Natural killer cell treated with Interleukin-12 subunit alpha and Interleukin-12 subunit beta and Interleukin-15 and Interleukin-18, amount 100 ng/mL, for 72 hours (primary cell): ENCODE results near the gene ENAH. TPM values are rescaled to one million over a fixed set of nuclear protein-coding genes. Genes with fewer than 3 reads are reported as not detected.
A peak's percentile ranks its signal among the peaks of the same experiment; 100 is the strongest.
"Not testable (repeated sequence)": the region's sequence is repeated elsewhere in the genome, so short reads cannot be mapped to it uniquely, and the experiment has no call there.

ENCODE experiments used
- ATAC-seq, 2 donors: fragments of 150-1000 bp; cut with Tn5 transposase in 1 of 2; sonication (Bioruptor Pico), chemical (Tn5 transposase) in 1 of 2; 2 replicates each; pipeline ENCODE4 v1.10.0; 2021
- DNase-seq: peaks from one replicate; pipeline ENCODE4 v3.0.0; 2022; ENCODE audit warnings: low spot score
- H3K27ac Mint-ChIP-seq, 2 donors: 1 replicate in 1 of 2; 2 replicates in 1 of 2; pipeline ENCODE4 v1.8.0; 2022; ENCODE audit warnings: mixed read lengths in 2 of 2, mild to moderate bottlenecking in 1 of 2, moderate library complexity in 1 of 2
- H3K27me3 Mint-ChIP-seq, 2 donors: 1 replicate in 1 of 2; 2 replicates in 1 of 2; pipeline ENCODE4 v1.8.0; 2022; ENCODE audit warnings: mixed read lengths in 2 of 2
- H3K36me3 Mint-ChIP-seq: one replicate; pipeline ENCODE4 v1.8.0; 2022; ENCODE audit warnings: mixed read lengths
- H3K4me1 Mint-ChIP-seq, 2 donors: 1 replicate in 1 of 2; 2 replicates in 1 of 2; pipeline ENCODE4 v1.8.0; 2022; ENCODE audit warnings: low read depth in 2 of 2, mixed read lengths in 2 of 2, mild to moderate bottlenecking in 1 of 2
- H3K4me3 Mint-ChIP-seq: one replicate; pipeline ENCODE4 v1.8.0; 2022; ENCODE audit warnings: mixed read lengths
- H3K9me3 Mint-ChIP-seq: 2 replicates; pipeline ENCODE4 v1.8.0; 2022; ENCODE audit warnings: mixed read lengths
- total RNA-seq, 2 donors: library from RNA; stranded (reverse); gene quantifications; one replicate each; pipeline ENCODE4 v1.2.3, GENCODE V29; 2022

The ENAH gene
- total RNA-seq, 2 donors from 2014 or later: 0.52 TPM; not detected in 1

DNA sequence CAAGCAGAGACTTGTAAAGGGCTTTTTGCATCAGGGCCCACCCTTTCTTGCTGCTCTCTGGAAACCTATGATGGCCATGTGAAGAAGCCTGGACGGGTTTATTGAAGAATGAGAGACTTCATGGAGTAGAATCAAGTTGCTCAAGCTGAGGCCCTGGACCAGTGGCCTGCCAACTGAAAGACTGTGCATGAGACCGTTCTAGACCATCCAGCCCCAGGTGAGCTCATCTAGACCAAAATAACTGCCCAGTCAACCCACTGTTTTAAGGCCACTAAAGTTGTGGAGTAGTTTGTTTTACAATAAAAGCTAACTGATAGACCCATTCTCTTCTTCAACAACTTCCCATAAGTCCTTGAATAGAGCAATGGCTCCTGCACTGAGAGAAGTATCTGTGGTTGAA, 11.8 kb upstream of the ENAH start:
- ATAC-seq: no peak
- H3K27me3 Mint-ChIP-seq: peaks cover 4 to 13% of the 10 kb centered on the region in 2 donors

DNA sequence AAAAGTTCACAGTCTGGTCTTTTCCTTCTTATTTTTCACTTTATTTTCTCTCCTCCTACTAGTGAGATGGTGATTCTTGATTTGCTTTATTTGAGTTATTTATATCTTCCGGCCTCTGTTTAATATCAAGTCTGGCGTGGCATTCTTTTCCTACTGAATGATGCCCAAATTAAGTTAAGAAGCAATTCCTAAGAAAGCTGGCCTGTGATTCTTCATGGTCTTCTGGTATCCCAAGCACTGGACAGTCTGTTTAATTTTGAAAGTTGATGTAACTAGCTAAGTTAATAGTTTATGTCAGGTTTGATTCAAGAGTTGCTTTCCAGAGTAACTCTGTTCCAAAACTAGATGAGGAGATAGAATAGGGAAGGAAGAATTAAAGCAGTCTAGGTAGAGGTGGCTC, 9.2 kb upstream of the ENAH start:
- Mint-ChIP-seq H3K4me3 (no peak overlapping the region), H3K27ac (no peak overlapping the region), H3K9me3 (no peaks in the 10 kb centered on the region), H3K4me1 (no peaks in the 10 kb centered on the region), H3K27me3 (peaks cover 6 to 13% of the 10 kb centered on the region in 2 donors), H3K36me3 (no peaks in the 10 kb centered on the region)
- no peak for DNase-seq
- ATAC-seq: no peak

More for the DNA sequence above, 11.8 kb upstream of the ENAH start:
- H3K36me3 Mint-ChIP-seq: no peaks in the 10 kb centered on the region
- no peaks in the 10 kb centered on the region for H3K4me1 Mint-ChIP-seq
- H3K27ac Mint-ChIP-seq: no peak overlapping the region
- H3K9me3 Mint-ChIP-seq: no peaks in the 10 kb centered on the region
- no peak overlapping the region for H3K4me3 Mint-ChIP-seq
- no peak for DNase-seq

DNA sequence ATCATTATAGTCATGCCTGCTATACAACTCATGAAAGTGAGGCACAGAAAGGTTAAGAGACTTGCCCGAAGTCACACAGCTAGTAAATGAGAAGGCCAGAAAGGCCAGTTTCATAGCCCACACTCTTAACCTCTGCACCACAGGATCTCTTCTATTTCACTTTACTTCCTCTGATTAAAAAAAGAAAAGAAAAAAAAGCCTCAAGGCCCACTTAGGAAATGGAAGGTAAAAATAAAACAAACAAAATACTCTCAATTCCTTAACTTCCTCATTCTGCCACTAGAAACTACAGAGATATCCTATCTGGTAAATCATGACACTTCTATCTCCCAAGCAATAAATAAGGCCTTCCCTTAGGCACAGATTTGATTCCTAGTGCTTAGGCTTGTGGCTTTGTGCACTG, 7.6 kb upstream of the ENAH start:
- DNase-seq: no peak
- no peak overlapping the region for H3K4me3 Mint-ChIP-seq
- H3K27me3 Mint-ChIP-seq: peaks cover 3 to 6% of the 10 kb centered on the region in 2 donors
- ATAC-seq: no peak
- no peaks in the 10 kb centered on the region for H3K36me3 Mint-ChIP-seq
- no peak overlapping the region for H3K27ac Mint-ChIP-seq
- no peaks in the 10 kb centered on the region for H3K9me3 Mint-ChIP-seq
- no peaks in the 10 kb centered on the region for H3K4me1 Mint-ChIP-seq

DNA sequence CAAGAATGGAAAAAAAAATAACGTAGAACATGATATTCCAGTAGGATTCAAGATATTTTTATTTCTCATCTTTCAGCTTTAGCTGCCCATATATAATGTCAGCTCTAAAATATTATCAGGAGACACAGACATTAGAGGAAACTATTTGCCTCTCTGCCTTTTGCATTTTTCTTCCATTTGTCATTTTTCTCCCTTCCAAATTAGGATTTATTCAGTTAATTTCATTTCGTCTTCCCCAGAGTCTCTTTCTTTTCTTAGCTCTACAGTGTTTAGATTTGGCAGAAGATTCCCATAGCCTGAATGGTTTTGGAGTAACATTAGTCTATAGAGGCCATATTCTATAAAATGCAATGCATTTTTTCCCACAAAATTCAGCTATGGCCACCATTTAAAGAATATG, 5.1 kb upstream of the ENAH start:
- Mint-ChIP-seq H3K27ac (no peak overlapping the region), H3K36me3 (no peaks in the 10 kb centered on the region), H3K27me3 (peaks cover 6 to 9% of the 10 kb centered on the region in 2 donors), H3K9me3 (no peaks in the 10 kb centered on the region), H3K4me3 (no peak overlapping the region), H3K4me1 (peaks cover 3 to 5% of the 10 kb centered on the region in 2 donors)
- no peak for ATAC-seq
- DNase-seq: no peak

DNA sequence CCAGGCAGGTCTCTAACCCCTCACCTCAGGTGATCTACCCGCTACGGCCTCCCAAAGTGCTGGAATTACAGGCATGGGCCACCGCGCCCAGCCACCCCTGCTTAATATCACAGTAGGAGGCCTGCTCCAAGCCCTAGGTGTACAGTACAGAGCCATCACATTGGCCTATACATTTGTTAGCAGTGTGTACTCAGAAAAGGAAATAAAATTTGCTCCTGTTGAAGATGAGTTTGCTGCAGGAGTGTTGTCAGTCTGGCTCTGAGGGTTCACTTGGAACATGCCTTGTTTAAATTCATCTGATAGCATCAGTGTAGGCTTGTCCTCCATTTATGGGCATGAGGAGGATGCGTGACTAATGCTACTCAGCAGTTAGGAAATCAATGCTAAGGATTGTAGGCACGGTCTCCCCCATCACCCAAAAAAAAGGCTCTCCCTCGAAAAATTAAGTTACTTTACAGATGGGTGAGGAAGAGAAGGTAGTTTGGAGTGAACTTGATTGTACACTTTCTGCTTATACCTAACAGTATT, 4.6 kb upstream of the ENAH start:
- H3K36me3 Mint-ChIP-seq: no peaks in the 10 kb centered on the region
- H3K4me3 Mint-ChIP-seq: no peak overlapping the region
- H3K4me1 Mint-ChIP-seq: peaks cover 3 to 5% of the 10 kb centered on the region in 2 donors
- no peaks in the 10 kb centered on the region for H3K9me3 Mint-ChIP-seq
- DNase-seq (no peak), ATAC-seq (no peak)
- no peak overlapping the region for H3K27ac Mint-ChIP-seq
- H3K27me3 Mint-ChIP-seq: peaks cover 6 to 10% of the 10 kb centered on the region in 2 donors

DNA sequence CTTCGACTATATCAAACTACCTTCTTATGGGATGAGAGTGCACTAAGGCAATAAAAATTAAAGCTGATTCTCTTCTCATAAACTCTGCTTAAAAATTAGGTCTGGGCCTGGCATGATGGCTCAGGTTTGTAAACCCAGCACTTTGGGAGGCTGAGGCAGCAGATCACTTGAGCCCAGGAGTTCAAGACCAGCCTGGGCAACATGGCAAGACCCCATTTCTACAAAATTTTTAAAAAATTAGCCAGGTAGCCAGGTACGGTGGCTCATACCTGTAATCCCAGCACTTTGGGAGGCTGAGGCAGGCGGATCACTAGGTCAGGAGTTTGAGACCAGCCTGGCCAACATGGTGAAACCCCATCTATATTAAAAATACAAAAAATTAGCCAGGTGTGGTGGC, 3.3 kb upstream of the ENAH start:
- Mint-ChIP-seq H3K4me1 (peaks cover 10 to 15% of the 10 kb centered on the region in 2 donors), H3K27me3 (peaks cover 15 to 23% of the 10 kb centered on the region in 2 donors)
- ATAC-seq, H3K27ac Mint-ChIP-seq, H3K4me3 Mint-ChIP-seq, H3K36me3 Mint-ChIP-seq, DNase-seq, H3K9me3 Mint-ChIP-seq: not testable (repeated sequence)

DNA sequence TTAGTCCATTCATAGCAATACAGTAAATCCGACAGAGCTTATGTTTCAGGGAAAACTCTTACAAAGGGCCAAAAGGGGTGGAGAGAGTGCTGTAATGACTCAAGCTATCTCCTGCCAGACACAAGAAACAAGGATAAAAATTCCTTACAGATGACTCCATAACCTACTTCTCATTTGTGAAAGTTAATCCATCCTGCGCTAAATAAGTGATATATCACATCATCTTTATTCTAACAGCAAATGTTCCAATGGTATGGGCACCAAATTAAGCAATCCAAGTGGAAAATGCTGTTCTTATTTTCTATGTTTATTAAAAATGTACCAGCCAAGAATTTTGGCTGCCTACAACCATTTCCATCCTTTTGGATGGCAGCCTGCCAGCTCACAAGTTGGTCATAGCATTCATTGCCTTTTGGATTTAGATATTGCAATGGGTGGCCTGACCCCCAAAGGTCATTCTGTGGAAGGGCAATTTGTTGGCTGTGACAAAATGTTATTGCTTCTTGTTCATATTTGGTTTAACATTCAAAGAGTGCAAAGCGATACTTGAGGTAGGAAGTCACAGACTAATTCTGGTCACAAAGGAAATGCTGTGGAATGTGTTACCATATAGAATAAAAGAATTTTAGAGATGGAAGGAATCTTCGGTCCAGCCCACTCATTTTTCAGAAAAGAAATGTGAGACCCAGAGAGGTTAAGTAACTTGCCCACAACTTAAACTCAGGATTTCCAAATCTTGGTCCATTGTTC, 2.8 kb upstream of the ENAH start:
- ATAC-seq (no peak), DNase-seq (no peak)
- Mint-ChIP-seq H3K27ac (no peak overlapping the region), H3K4me3 (no peak overlapping the region), H3K9me3 (no peaks in the 10 kb centered on the region), H3K27me3 (peaks cover 20 to 28% of the 10 kb centered on the region in 2 donors), H3K36me3 (no peaks in the 10 kb centered on the region), H3K4me1 (peaks cover 10 to 15% of the 10 kb centered on the region in 2 donors)

DNA sequence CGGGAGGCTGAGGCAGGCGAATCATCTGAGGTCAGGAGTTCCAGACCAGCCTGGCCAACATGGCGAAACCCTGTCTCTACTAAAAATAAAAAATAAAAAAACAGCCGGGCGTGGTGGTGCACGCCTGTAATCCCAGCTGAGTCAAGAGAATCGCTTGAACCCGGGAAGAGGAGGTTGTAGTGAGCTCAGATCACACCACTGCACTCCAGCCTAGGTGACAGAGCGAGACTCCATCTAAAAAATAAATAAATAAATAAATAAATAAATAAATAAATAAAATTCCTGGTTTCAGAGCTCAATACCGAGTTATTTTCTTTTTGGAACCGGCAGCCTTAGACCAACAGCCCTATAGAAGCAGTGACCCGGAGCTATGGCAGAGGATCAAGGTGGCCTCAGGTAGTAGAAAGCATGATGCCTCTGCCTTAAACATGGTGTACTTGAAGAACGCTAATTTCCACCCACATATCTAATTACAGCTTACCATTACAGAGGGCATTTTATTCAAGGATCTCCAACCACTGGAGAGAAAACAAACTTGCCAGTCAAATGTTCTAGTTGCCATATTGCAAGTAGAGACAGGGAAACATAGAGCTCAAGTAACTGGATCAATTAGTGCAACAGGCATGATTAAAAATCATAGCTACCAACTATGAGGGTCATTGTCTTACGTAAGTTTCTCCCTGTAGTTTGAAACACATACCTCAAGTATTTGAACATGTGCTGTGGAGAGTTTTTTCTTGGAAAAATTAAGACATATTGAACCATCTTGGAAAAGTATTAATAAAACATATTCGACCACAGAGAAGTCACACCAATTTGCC, 2.0 kb upstream of the ENAH start:
- Mint-ChIP-seq H3K9me3 (no peaks in the 10 kb centered on the region), H3K4me1 (peaks cover 10 to 15% of the 10 kb centered on the region in 2 donors), H3K27me3 (peaks cover 23 to 35% of the 10 kb centered on the region in 2 donors), H3K36me3 (no peaks in the 10 kb centered on the region), H3K27ac (no peak overlapping the region), H3K4me3 (no peak overlapping the region)
- DNase-seq (no peak), ATAC-seq (no peak)

DNA sequence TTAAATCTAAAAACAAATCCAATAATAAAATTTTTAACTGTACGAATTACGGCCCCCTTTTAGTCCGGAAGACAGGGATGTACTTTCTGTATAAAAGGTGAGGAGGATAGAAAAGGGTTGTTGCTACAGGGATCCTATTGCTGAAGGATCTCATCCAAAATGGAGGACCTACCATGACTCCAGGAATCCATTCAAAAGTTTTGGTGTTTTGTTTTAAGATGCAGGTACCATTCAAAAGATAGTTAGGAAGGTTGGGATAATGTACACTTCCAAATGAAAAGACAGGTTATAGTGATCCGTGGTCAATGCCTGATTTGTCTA, 1.3 kb upstream of the ENAH start:
- peak overlapping the region; percentile 72 for H3K4me3 Mint-ChIP-seq
- ATAC-seq: no peak
- no peaks in the 10 kb centered on the region for H3K9me3 Mint-ChIP-seq
- DNase-seq: no peak
- no peaks in the 10 kb centered on the region for H3K36me3 Mint-ChIP-seq
- H3K4me1 Mint-ChIP-seq: peaks cover 10 to 15% of the 10 kb centered on the region in 2 donors
- no peak overlapping the region for H3K27ac Mint-ChIP-seq
- H3K27me3 Mint-ChIP-seq: peaks cover 26 to 42% of the 10 kb centered on the region in 2 donors

DNA sequence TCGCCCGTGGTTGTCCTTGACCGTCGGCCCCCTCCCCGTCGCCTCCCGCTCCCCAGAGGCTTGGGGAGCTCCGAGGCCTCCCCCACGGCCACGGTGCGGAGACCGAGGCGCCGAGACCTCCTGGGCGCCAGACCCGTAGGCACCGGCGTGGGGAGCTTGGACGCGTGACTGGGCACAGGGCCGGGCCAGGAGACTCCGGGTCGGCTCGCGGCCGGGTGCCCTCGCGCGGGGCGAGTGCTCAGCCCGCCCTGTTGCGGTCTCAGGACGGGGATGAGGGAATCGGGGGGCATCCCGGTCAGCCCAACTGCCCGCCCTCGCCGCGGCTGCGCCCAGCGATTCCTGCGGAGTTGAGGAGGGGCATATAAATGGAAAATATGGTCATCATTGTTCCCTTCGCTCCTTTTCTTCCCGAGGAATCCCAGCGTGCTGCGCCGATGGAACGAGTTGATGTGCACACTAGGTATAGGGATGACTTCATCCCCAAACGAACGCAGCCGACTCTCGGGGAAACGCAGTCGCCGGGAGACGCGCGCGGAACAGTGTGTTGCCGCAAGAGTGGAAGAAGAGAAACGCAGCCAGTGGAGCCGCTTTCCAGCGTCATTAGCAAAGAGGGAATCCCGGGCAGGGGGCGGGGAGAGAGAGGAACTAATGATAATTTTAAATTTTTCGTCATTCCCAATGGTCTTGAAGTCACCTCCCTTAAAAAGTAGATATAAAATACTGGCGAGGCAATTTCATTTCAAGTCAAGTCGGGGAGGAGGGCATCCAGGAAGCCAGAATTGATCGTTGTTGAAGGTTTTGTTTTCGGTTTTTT, 747 bp upstream of the ENAH start:
- peak overlapping the region; percentile 72 for H3K4me3 Mint-ChIP-seq
- no peak overlapping the region for H3K27ac Mint-ChIP-seq
- peak; percentile 42 to 62 for ATAC-seq
- peaks cover 10 to 15% of the 10 kb centered on the region in 2 donors for H3K4me1 Mint-ChIP-seq
- DNase-seq: no peak
- H3K9me3 Mint-ChIP-seq: no peaks in the 10 kb centered on the region
- H3K36me3 Mint-ChIP-seq: no peaks in the 10 kb centered on the region
- H3K27me3 Mint-ChIP-seq: peaks cover 26 to 48% of the 10 kb centered on the region in 2 donors

DNA sequence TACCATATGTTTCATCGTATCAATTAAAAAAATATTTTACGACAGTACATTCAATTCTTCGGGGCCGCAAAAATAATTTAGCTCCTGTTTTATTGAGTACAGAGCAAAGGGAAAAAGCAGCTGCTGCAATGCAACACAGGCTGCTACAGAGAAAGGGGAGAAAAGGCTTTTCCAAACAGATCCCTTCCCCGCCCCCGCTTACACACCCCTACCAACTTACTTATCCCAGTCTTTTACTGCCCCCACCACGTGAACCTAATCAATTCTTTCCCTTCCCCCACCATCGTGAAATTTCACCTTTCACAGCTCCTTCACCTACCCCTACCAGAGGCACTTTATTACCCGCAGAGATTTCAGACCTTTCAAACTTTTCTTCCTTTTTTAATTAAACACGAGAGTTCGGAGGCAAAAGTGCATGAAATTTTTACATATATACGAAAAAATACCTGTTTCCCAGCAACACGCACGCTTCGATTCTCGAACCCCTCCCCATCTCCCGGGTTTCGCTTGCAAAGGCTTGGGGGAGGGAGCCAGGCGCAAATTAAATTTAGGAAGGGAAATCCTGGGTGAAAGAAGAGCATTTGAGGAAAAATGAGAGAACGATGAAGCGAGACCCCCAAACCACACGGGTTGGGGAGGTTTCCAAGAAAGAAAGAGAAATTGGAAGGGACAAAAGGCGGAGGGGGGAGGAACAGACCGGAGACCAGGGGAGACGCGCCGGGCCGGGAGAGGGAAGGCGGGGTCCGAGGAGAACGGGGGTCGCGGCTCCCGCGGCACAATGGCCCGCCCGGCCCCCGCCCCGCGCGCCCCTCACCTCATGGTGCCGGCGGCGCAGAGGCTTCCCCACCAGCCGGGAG, 823 bp downstream of the ENAH start:
- peaks cover 32 to 54% of the 10 kb centered on the region in 2 donors for H3K27me3 Mint-ChIP-seq
- H3K27ac Mint-ChIP-seq: peak overlapping the region in 1 of 2 donors; percentile 40
- no peaks in the 10 kb centered on the region for H3K9me3 Mint-ChIP-seq
- H3K4me1 Mint-ChIP-seq: peaks cover 10 to 15% of the 10 kb centered on the region in 2 donors
- H3K4me3 Mint-ChIP-seq: peak overlapping the region; percentile 75
- ATAC-seq (peak in 1 of 2 donors; percentile 4), DNase-seq (no peak)
- H3K36me3 Mint-ChIP-seq: no peaks in the 10 kb centered on the region

DNA sequence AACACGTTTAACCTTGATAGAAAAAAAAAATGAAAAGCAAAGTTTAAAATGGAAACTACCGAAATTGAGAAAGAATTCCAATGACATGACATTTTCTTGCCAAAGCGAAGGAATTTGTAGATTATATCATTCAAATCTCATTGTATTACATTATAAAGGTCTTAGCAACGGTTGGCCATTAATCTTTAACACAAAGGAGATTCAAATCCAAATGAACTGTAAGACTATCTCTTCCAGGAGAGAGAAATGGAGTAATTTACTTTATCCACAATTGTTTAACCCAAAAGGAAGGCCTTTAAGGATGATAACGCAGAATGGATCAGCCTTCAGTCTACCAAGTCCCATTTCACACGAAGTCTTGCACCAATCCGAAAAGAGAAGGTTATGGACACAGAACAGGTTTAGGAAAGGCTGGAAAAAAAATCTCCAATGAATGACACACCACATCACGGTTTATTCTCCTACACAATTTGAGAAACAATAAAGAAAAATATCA, 1.5 kb downstream of the ENAH start:
- H3K4me1 Mint-ChIP-seq: peaks cover 10 to 15% of the 10 kb centered on the region in 2 donors
- ATAC-seq (no peak), DNase-seq (no peak)
- H3K27ac Mint-ChIP-seq: no peak overlapping the region
- peaks cover 32 to 54% of the 10 kb centered on the region in 2 donors for H3K27me3 Mint-ChIP-seq
- no peaks in the 10 kb centered on the region for H3K9me3 Mint-ChIP-seq
- no peaks in the 10 kb centered on the region for H3K36me3 Mint-ChIP-seq
- peak overlapping the region; percentile 75 for H3K4me3 Mint-ChIP-seq
